KMS-11 (cell line): ENCODE data around the gene WARS2.

ENCODE experiments used
- H2AFZ ChIP-seq: fragments of 200-600 bp; sonication (generic); 2 replicates; pipeline ENCODE4 v1.6.1; 2016; ENCODE audit warnings: antibody characterized with exemption, mixed run types, low read depth
- H3K27ac ChIP-seq: fragments of 200-600 bp; sonication (generic); 2 replicates; pipeline ENCODE4 v1.6.1; 2016; ENCODE audit warnings: mild to moderate bottlenecking, mixed run types
- H3K27me3 ChIP-seq: fragments of 200-600 bp; sonication (generic); 2 replicates; pipeline ENCODE4 v1.6.1; 2017; ENCODE audit warnings: mild to moderate bottlenecking, low read depth, mixed run types, moderate library complexity; ENCODE audit not compliant: insufficient read depth
- H3K36me3 ChIP-seq: fragments of 200-600 bp; sonication (generic); 2 replicates; pipeline ENCODE4 v1.6.1; 2017; ENCODE audit warnings: mild to moderate bottlenecking, mixed run types; ENCODE audit not compliant: insufficient read depth
- H3K4me1 ChIP-seq: fragments of 200-600 bp; sonication (generic); 2 replicates; pipeline ENCODE4 v1.6.1; 2016; ENCODE audit warnings: mild to moderate bottlenecking, low read depth, mixed run types; ENCODE audit not compliant: poor library complexity, severe bottlenecking
- H3K4me2 ChIP-seq: fragments of 200-600 bp; sonication (generic); 2 replicates; pipeline ENCODE4 v1.7.0; 2016; ENCODE audit warnings: mild to moderate bottlenecking, mixed run types
- H3K4me3 ChIP-seq: fragments of 200-600 bp; sonication (generic); IDR thresholded peaks from 2 replicates; pipeline ENCODE4 v1.6.1; 2017; ENCODE audit warnings: low read depth, low read length, mixed read lengths; ENCODE audit not compliant: insufficient read depth
- H3K79me2 ChIP-seq: fragments of 200-600 bp; sonication (generic); 2 replicates; pipeline ENCODE4 v1.6.1; 2016; ENCODE audit warnings: low read depth, mixed run types; ENCODE audit not compliant: insufficient read depth
- H3K9ac ChIP-seq: fragments of 200-600 bp; sonication (generic); 2 replicates; pipeline ENCODE4 v1.6.1; 2016; ENCODE audit warnings: mild to moderate bottlenecking, mixed run types
- H4K20me1 ChIP-seq: fragments of 200-600 bp; sonication (generic); 2 replicates; pipeline ENCODE4 v1.6.1; 2016; ENCODE audit warnings: mild to moderate bottlenecking, mixed run types; ENCODE audit not compliant: insufficient read depth
- TF ChIP-seq, protein P1 (sequence below): fragments of 200-600 bp; sonication (generic); conservative IDR thresholded peaks from 2 replicates; pipeline ENCODE4 v1.6.1; 2017; ENCODE audit warnings: low read depth, mild to moderate bottlenecking, antibody characterized with exemption, low read length, moderate library complexity, mixed read lengths

The WARS2 gene

DNA sequence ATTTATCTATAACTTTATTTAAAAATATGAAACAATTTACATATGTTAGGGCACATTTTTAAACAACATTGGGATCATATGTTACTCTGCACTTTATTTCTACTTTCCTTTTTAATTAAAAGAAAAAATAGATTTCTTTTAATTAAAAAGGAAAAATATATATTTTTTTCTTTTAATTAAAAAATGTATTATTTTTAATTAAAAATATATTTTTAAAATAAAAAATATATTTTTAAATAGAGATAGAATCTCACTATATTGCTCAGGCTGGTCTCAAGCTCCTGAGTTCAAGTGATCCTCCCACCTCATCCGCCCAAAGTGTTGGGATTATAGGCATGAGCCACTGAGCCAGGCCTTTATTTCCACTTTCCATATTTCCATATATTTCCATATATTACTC lies 36.7 kb downstream of the WARS2 start:
- no peaks in the 10 kb centered on the region for H3K36me3 ChIP-seq
- no peaks in the 10 kb centered on the region for H3K79me2 ChIP-seq
- no peak overlapping the region for H3K4me3 ChIP-seq
- TF ChIP-seq, protein P1, sequence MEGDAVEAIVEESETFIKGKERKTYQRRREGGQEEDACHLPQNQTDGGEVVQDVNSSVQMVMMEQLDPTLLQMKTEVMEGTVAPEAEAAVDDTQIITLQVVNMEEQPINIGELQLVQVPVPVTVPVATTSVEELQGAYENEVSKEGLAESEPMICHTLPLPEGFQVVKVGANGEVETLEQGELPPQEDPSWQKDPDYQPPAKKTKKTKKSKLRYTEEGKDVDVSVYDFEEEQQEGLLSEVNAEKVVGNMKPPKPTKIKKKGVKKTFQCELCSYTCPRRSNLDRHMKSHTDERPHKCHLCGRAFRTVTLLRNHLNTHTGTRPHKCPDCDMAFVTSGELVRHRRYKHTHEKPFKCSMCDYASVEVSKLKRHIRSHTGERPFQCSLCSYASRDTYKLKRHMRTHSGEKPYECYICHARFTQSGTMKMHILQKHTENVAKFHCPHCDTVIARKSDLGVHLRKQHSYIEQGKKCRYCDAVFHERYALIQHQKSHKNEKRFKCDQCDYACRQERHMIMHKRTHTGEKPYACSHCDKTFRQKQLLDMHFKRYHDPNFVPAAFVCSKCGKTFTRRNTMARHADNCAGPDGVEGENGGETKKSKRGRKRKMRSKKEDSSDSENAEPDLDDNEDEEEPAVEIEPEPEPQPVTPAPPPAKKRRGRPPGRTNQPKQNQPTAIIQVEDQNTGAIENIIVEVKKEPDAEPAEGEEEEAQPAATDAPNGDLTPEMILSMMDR = no peak
- no peaks in the 10 kb centered on the region for H3K4me1 ChIP-seq
- no peak overlapping the region for H3K9ac ChIP-seq
- H3K27me3 ChIP-seq = no peaks in the 10 kb centered on the region
- no peak overlapping the region for H2AFZ ChIP-seq
- H3K4me2 ChIP-seq = no peak overlapping the region
- no peaks in the 10 kb centered on the region for H4K20me1 ChIP-seq
- H3K27ac ChIP-seq = no peak overlapping the region

DNA sequence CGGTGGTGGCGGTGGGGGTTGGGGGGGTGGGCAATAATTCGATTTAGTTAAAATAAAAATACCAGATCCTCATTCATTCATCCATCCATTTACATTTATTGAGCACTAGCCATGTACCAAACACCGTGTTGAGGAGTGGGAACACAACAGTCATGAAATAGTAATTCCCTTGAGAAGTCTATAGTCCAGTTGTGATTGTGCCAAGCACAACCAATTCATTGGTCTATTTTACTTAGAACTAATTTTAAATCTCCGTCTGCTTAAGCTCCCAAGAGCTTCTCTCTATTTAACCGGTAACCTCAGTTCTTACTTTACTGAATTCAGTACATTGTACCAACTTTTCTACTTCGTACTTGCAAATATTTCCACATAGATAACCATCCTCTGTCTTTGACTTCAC lies 38.4 kb downstream of the WARS2 start:
- Histone ChIP-seq H4K20me1 (no peaks in the 10 kb centered on the region), H3K27ac (no peak overlapping the region), H3K4me3 (no peak overlapping the region), H3K9ac (no peak overlapping the region), H3K27me3 (no peaks in the 10 kb centered on the region), H3K4me1 (no peaks in the 10 kb centered on the region), H3K36me3 (no peaks in the 10 kb centered on the region), H3K4me2 (no peak overlapping the region), H3K79me2 (no peaks in the 10 kb centered on the region), H2AFZ (no peak overlapping the region)
- TF ChIP-seq, protein P1 = no peak

DNA sequence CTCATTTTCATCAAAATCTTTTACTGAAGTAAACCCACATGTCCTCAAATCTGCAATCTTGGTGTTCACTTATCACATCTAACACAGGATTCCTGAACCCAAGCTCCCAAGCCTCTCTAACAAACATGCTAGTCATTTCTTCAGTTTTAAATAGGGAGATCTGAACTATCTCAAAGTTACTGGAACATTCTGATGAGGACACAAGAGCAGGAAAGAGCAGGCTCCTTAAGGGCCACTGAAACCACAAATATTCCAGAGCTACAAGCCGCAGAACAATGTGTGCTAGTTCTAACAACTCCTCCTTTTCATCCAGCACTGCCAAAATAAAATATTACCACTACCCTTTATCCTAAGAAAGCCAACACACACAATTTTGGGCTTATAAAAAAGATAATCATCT lies 38.9 kb downstream of the WARS2 start:
- Histone ChIP-seq H3K27me3 (no peaks in the 10 kb centered on the region), H3K4me2 (no peak overlapping the region), H3K27ac (no peak overlapping the region), H3K79me2 (no peaks in the 10 kb centered on the region), H3K9ac (no peak overlapping the region), H3K4me3 (no peak overlapping the region), H2AFZ (no peak overlapping the region), H3K36me3 (no peaks in the 10 kb centered on the region), H3K4me1 (no peaks in the 10 kb centered on the region), H4K20me1 (no peaks in the 10 kb centered on the region)
- TF ChIP-seq, protein P1 = no peak

DNA sequence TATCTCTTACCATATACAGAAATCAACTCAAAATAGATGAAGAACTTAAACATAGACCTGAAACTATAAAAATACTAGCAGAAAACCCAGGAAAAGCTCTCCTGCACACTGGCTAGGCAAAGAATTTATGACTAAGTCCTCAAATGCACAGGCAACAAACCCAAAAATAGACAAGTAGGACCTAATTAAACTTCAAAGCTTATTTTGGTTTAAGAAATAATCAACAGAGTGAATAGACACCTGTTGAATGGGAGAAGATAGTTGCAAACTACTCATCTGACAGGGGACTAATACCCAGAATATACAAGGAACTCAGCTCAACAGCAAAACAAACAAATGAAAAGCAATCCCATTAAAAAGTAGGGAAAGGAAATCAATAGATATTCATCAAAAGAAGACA lies 40.7 kb downstream of the WARS2 start:
- Histone ChIP-seq H4K20me1 (no peaks in the 10 kb centered on the region), H3K27me3 (no peaks in the 10 kb centered on the region), H3K27ac (no peak overlapping the region), H3K36me3 (no peaks in the 10 kb centered on the region), H3K4me1 (no peaks in the 10 kb centered on the region), H2AFZ (no peak overlapping the region), H3K9ac (no peak overlapping the region), H3K4me3 (no peak overlapping the region), H3K4me2 (no peak overlapping the region), H3K79me2 (no peaks in the 10 kb centered on the region)
- TF ChIP-seq, protein P1 = no peak

DNA sequence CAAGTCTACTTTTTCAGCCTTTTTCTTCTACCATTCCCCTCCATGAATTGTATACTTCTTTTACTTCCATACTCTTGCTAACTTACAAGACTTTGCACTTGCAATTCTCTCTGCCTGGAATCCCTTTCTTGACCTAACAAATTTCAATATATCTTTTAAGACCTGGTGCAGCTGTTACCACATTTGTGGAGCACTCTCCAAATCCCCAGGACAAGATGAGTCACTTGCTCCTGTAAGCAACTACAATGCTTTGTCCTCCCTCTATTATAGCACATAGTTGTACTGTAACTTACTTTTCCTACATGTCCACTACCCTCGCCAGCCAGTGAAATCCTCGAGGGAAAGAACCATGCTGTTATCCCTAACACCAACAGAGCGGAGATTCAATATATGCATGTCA lies 43.1 kb downstream of the WARS2 start:
- Histone ChIP-seq H3K9ac (no peak overlapping the region), H3K4me2 (no peak overlapping the region), H4K20me1 (no peaks in the 10 kb centered on the region), H3K27me3 (no peaks in the 10 kb centered on the region), H2AFZ (no peak overlapping the region), H3K79me2 (no peaks in the 10 kb centered on the region), H3K4me3 (no peak overlapping the region), H3K4me1 (no peaks in the 10 kb centered on the region), H3K27ac (no peak overlapping the region), H3K36me3 (no peaks in the 10 kb centered on the region)
- TF ChIP-seq, protein P1 = no peak
